Epidermal melanocyte (primary cell): ENCODE results near the gene SLC22A12.
"Not testable (repeated sequence)": the region's sequence is repeated elsewhere in the genome, so short reads cannot be mapped to it uniquely, and the experiment has no call there.

Experiments
- DNase-seq: peaks from one replicate; pipeline ENCODE4 v3.0.0; 2011; ENCODE audit warnings: low spot score; ENCODE audit not compliant: insufficient read length

Gene SLC22A12

GRCh38 chr11:64590763-64591221, at the start of gene SLC22A12:
TSS of gene SLC22A12 (plus strand) at chr11:64591220. CDS start at chr11:64591557, 337 bp downstream.
- DNase-seq: no peak

DNA sequence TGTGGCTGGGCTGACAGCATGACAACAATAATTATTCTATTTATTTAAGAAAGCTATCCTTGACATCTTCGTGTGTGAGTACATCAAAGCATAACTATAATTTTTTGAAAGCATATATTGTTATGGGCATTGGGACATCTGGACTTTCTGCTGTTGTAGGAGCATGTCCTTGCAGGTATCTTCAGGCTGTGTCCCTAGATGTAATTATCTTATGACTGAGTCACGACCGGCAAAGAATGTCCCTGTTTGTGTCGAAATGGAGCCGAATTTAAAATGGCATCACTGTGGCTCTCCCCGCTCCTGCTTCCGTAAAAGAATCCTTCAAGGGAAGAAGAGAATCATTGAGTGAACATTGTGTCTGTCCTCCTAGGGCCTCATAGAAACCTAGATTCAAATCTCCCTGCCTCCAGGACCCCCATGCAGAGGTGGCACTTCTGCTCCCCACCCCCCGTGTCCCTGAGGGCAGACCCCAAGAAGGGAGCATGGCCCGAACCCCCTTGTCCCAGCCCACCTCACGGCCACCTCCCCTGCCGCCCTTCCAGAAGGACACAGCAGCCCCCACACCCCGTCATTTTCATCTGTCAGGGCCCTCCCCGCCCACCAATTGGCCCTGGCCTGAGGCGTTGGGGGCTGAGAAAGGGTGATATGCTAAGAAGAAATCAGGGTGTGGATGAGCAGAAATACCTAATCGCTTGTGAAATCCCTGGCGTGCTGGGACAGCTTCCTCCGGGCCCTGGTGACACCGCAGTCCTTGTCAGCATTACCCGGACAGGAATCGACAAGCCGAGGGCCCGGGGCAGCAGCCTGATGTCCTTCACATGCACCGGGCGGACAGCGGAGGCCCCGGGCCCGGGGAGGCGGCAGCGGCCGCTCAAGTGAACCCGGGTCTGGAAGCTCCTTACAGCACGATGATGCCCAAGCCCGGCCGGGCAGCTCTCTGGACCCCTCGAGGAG, 48.6 kb upstream of the SLC22A12 start:
- DNase-seq: no peak

DNA sequence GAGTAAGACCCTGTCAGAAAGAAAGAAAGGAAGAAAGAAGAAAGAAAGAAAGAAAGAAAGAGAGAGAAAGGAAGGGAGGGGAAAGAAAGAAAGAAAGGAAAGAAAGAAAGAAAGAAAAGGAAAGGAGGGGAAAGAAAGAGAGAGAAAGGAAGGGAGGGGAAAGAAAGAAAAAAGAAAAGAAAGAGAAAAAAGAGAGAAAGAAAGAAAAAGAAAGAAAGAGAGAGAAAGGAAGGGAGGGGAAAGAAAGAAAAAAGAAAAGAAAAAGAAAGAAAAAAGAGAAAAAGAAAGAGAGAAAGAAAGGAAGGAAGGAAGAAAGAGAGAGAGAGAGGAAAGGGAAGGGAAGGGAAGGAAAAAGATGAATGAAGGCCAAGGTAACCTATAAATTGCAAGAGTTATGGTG, 47.2 kb upstream of the SLC22A12 start:
- no peak for DNase-seq

- DNase-seq: no peak
Observed at GRCh38 chr11:64544616-64545296, 46.3 kb upstream of the SLC22A12 start.

GRCh38 chr11:64545619-64546018, 45.4 kb upstream of the SLC22A12 start:
- peak; percentile 26 for DNase-seq

- no peak for DNase-seq
Observed at GRCh38 chr11:64546176-64546575, 44.8 kb upstream of the SLC22A12 start.

GRCh38 chr11:64546600-64546999, 44.4 kb upstream of the SLC22A12 start:
- DNase-seq: no peak

DNA sequence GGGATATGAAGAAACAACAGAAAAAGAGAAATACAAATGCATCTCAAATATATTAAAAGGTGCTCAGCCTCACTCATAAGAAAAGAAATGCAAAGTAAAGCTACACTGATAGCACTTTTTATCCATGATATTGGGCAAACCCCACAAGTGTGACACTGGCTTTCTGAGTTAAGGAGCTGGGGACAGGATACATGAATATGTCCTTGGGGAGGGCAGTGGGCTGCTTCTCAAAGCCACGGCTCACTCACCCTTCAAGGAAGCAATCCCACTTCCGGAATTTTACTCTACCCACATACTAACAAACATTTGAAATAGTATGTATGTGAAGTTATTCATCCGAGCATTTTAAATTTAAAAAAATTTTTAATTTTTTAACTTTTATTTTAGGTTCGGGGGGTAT, 41.1 kb upstream of the SLC22A12 start:
- DNase-seq: no peak

- DNase-seq: peak; percentile 56
Observed at GRCh38 chr11:64553554-64554201, 37.3 kb upstream of the SLC22A12 start.

- DNase-seq: no peak
Observed at GRCh38 chr11:64556044-64556720, 34.8 kb upstream of the SLC22A12 start.

- DNase-seq: no peak
Observed at GRCh38 chr11:64556721-64557250, 34.2 kb upstream of the SLC22A12 start.

- DNase-seq: no peak
Observed at GRCh38 chr11:64558065-64558745, 32.8 kb upstream of the SLC22A12 start.

DNA sequence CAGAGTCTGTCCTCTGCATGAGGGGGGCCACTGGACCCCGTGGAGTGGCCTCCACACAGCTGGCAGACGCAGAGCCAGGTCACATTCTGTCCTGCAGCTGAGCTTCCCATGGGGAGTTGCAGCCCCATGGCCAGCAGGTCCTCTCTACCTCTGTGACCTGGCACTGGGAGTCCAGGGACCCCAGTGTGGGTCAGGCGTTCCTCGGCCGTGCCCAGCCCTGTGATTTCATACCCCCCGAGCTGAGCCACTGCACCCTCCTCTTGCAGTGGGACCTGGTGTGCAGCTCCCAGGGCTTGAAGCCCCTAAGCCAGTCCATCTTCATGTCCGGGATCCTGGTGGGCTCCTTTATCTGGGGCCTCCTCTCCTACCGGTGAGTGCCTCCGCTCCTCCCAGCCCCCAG, 32.2 kb upstream of the SLC22A12 start:
- DNase-seq: no peak

- DNase-seq: no peak
Observed at GRCh38 chr11:64559351-64560138, 31.5 kb upstream of the SLC22A12 start.

- DNase-seq: no peak
Observed at GRCh38 chr11:64560139-64560771, 30.8 kb upstream of the SLC22A12 start.

- DNase-seq: no peak
Observed at GRCh38 chr11:64560941-64561340, 30.1 kb upstream of the SLC22A12 start.

DNA sequence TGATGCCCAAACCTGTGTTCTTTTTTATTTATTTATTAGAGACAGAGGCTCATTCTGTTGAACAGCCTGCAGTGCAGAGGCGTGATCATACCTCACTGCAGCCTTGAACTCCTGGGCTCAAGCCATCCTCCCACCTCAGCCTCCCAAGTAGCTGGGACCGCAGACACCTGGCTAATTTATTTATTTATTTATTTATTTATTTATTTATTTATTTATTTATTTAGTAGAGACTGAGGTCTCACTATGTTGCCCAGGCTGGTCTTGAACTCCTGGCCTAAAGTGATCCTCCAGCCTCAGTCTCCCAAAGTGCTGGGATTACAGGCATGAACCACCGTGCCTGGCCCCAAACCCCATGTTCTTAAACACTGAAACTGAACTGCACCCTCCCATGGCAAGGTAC, 29.6 kb upstream of the SLC22A12 start:
- DNase-seq: not testable (repeated sequence)

DNA sequence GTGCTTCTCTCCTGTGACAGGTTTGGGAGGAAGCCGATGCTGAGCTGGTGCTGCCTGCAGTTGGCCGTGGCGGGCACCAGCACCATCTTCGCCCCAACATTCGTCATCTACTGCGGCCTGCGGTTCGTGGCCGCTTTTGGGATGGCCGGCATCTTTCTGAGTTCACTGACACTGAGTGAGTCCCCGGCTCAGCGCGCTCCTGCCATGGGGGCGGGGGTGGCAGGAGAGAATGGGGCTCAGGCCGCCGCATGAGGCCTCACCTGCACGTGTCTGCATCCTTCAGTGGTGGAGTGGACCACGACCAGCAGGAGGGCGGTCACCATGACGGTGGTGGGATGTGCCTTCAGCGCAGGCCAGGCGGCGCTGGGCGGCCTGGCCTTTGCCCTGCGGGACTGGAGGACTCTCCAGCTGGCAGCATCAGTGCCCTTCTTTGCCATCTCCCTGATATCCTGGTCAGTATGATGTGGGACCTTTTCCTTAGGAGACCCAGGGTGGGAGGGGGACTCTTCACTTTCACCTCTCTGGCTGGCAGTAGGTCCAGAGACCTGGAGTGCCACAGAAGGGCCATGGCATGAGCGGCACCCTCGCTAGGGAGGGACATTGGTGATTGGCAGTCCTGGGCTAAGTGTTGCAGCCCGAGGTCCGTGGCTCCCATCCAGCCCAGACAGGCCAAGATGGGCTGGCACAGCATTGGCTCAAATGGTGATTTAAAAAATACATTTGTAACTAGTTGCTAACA, 28.9 kb upstream of the SLC22A12 start:
- no peak for DNase-seq
